Gastroesophageal sphincter (tissue), 3 donors: Measurements from ENCODE around the gene RPL28.

Experiments
- CTCF ChIP-seq, 4 experiments: fragments of 200-600 bp in 2 of 4; fragments of 450-650 bp in 2 of 4; sonication (generic) in 1 of 4; IDR thresholded peaks; one replicate each; pipeline ENCODE4 v1.5.1; 2017 to 2019; ENCODE audit warnings: antibody characterized with exemption in 4 of 4, mild to moderate bottlenecking in 2 of 4, moderate library complexity in 2 of 4
- POLR2A ChIP-seq, 2 donors: fragments of 450-650 bp; IDR thresholded peaks; one replicate each; pipeline ENCODE4 v1.6.1; 2017; ENCODE audit warnings: antibody characterized with exemption in 2 of 2, mild to moderate bottlenecking in 2 of 2, moderate library complexity in 1 of 2

- TF ChIP-seq CTCF (IDR thresholded peaks at IDR 0.05) (no peak), POLR2A (IDR thresholded peaks at IDR 0.05) (no peak)
These were observed 35.0 kb upstream of the RPL28 start for GRCh38 chr19:55350620-55351315.
